Gastrocnemius medialis (tissue), 4 donors: ENCODE data around the gene KLF15. TPM values are rescaled to one million over a fixed set of nuclear protein-coding genes. Genes with fewer than 3 reads are reported as not detected.
"Not testable (repeated sequence)": the region's sequence is repeated elsewhere in the genome, so short reads cannot be mapped to it uniquely, and the experiment has no call there.

Experiments
- ATAC-seq, 2 donors: fragments of 150-250 bp; one replicate each; pipeline ENCODE4 v1.9.1; 2016
- DNase-seq, 2 donors: peaks; one replicate each; pipeline ENCODE4 v3.0.0-alpha.2; 2019
- H3K27ac ChIP-seq, 4 donors: fragments of 200-600 bp; sonication (generic); 1 replicate in 1 of 4; 2 replicates in 3 of 4; pipeline ENCODE4 v1.5.1; 2016 to 2018; ENCODE audit warnings: mild to moderate bottlenecking in 2 of 4, moderate library complexity in 1 of 4
- H3K27me3 ChIP-seq, 3 donors: fragments of 200-600 bp; sonication (generic) in 2 of 3; 1 replicate in 1 of 3; 2 replicates in 2 of 3; pipeline versions ENCODE4 v1.5.1 to v1.6.0; 2016 to 2019; ENCODE audit warnings: mild to moderate bottlenecking in 1 of 3, moderate library complexity in 1 of 3
- H3K36me3 ChIP-seq, 2 donors: fragments of 200-600 bp; sonication (generic) in 1 of 2; one replicate each; pipeline ENCODE4 v1.5.1; 2017 to 2018
- H3K4me1 ChIP-seq, 2 donors: fragments of 200-600 bp; sonication (generic) in 1 of 2; one replicate each; pipeline ENCODE4 v1.5.1; 2016 to 2017; ENCODE audit warnings: mild to moderate bottlenecking in 2 of 2
- H3K4me3 ChIP-seq, 4 donors: fragments of 200-600 bp; sonication (generic) in 3 of 4; 1 replicate in 1 of 4; 2 replicates in 3 of 4; pipeline ENCODE4 v1.5.1; 2016 to 2019; ENCODE audit warnings: mild to moderate bottlenecking in 2 of 4
- H3K9me3 ChIP-seq, 3 donors: fragments of 200-600 bp; sonication (generic) in 2 of 3; 1 replicate in 1 of 3; 2 replicates in 2 of 3; pipeline ENCODE4 v1.5.1; 2016 to 2019
- POLR2A ChIP-seq, 2 donors: fragments of 450-650 bp; IDR thresholded peaks; one replicate each; pipeline ENCODE4 v1.6.1; 2017; ENCODE audit warnings: antibody characterized with exemption in 2 of 2, mild to moderate bottlenecking in 2 of 2, moderate library complexity in 2 of 2
- in situ Hi-C, 4 donors: fragments of 200-750 bp; cut with MboI; loops; one replicate each; pipeline versions ENCODE4 v1.15.0 to v1.8.0; 2017; ENCODE audit warnings: low sequenced_read_pairs in 4 of 4
- intact Hi-C: fragments of 100-400 bp; cut with DNase I; formaldehyde crosslinking; loops from one replicate; pipeline ENCODE4 v1.15.1; 2023; ENCODE audit warnings: low total_unique reads
- total RNA-seq, 4 donors: library from RNA; depleted of rRNA; stranded (reverse); fragments of >200 nt; gene quantifications; one replicate each; pipeline versions ENCODE4 v1.1.0 to v1.2.3, GENCODE V29; 2016
- TF ChIP-seq, protein P1 (sequence below), 5 experiments: fragments of 450-650 bp in 3 of 5; fragments of 200-600 bp in 2 of 5; sonication (generic) in 2 of 5; IDR thresholded peaks in 4 of 5; conservative IDR thresholded peaks in 1 of 5; 1 replicate in 4 of 5; 2 replicates in 1 of 5; pipeline ENCODE4 v1.5.1; 2016 to 2019; ENCODE audit warnings: antibody characterized with exemption in 5 of 5, mild to moderate bottlenecking in 3 of 5, moderate library complexity in 3 of 5

KLF15 gene
- total RNA-seq, 4 donors from 2014 or later = 75.1 to 157 (median 106) TPM

GRCh38 chr3:126337980-126338651 is 19.1 kb downstream of the KLF15 start:
- peak in 1 of 2 donors; percentile 19 for DNase-seq
- no peak for TF ChIP-seq POLR2A (IDR thresholded peaks at IDR 0.05)
- TF ChIP-seq, protein P1, sequence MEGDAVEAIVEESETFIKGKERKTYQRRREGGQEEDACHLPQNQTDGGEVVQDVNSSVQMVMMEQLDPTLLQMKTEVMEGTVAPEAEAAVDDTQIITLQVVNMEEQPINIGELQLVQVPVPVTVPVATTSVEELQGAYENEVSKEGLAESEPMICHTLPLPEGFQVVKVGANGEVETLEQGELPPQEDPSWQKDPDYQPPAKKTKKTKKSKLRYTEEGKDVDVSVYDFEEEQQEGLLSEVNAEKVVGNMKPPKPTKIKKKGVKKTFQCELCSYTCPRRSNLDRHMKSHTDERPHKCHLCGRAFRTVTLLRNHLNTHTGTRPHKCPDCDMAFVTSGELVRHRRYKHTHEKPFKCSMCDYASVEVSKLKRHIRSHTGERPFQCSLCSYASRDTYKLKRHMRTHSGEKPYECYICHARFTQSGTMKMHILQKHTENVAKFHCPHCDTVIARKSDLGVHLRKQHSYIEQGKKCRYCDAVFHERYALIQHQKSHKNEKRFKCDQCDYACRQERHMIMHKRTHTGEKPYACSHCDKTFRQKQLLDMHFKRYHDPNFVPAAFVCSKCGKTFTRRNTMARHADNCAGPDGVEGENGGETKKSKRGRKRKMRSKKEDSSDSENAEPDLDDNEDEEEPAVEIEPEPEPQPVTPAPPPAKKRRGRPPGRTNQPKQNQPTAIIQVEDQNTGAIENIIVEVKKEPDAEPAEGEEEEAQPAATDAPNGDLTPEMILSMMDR (IDR thresholded peaks at IDR 0.05 in 4 of 5, conservative IDR thresholded peaks at IDR 0.05 in 1 of 5) = no peak
- peaks cover 4 to 6% of the 10 kb centered on the region in 2 donors for H3K4me1 ChIP-seq
- H3K27ac ChIP-seq = no peak overlapping the region
- no peaks in the 10 kb centered on the region for H3K36me3 ChIP-seq
- no peak overlapping the region for H3K4me3 ChIP-seq
- intact Hi-C loops = no loop called here
- H3K27me3 ChIP-seq = no peaks in the 10 kb centered on the region
- peak in 1 of 2 donors; percentile 37 for ATAC-seq
- in situ Hi-C loops = no loop called here
- H3K9me3 ChIP-seq = no peaks in the 10 kb centered on the region

DNA sequence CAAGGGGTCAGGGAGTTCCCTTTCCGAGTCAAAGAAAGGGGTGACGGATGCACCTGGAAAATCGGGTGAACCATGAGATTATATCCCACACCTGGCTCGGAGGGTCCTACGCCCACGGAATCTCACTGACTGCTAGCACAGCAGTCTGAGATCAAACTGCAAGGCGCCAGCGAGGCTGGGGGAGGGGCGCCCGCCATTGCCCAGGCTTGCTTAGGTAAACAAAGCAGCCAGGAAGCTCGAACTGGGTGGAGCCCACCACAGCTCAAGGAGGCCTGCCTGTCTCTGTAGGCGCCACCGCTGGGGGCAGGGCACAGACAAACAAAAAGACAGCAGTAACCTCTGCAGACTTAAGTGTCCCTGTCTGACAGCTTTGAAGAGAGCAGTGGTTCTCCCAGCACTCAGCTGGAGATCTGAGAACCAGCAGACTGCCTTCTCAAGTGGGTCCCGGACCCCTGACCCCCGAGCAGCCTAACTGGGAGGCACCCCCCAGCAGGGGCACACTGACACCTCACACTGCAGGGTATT is 25.3 kb downstream of the KLF15 start:
- H3K36me3 ChIP-seq, H3K4me1 ChIP-seq, intact Hi-C loops, in situ Hi-C loops, H3K27me3 ChIP-seq, H3K27ac ChIP-seq, DNase-seq, ATAC-seq, H3K4me3 ChIP-seq: not testable (repeated sequence)
- peaks cover 0 to 13% (median 0%) of the 10 kb centered on the region in 3 donors for H3K9me3 ChIP-seq

- Histone ChIP-seq H3K9me3 (peaks cover 0 to 13% (median 0%) of the 10 kb centered on the region in 3 donors), H3K4me1 (no peaks in the 10 kb centered on the region), H3K4me3 (no peak overlapping the region), H3K27me3 (no peaks in the 10 kb centered on the region), H3K36me3 (peaks cover 0 to 8% of the 10 kb centered on the region in 2 donors), H3K27ac (no peak overlapping the region)
- no peak for TF ChIP-seq POLR2A (IDR thresholded peaks at IDR 0.05)
- TF ChIP-seq, protein P1 (IDR thresholded peaks at IDR 0.05 in 4 of 5, conservative IDR thresholded peaks at IDR 0.05 in 1 of 5) = no peak
- in situ Hi-C loops (no loop called here), intact Hi-C loops (no loop called here)
- DNase-seq (peak in 1 of 2 donors; percentile 4), ATAC-seq (no peak)
Measured at GRCh38 chr3:126329927-126330725, 27.1 kb downstream of the KLF15 start.

- no peak overlapping the region for H3K4me3 ChIP-seq
- in situ Hi-C loops (no loop called here), intact Hi-C loops (no loop called here)
- H3K36me3 ChIP-seq = peaks cover 0 to 8% of the 10 kb centered on the region in 2 donors
- DNase-seq = no peak
- no peaks in the 10 kb centered on the region for H3K27me3 ChIP-seq
- TF ChIP-seq POLR2A (IDR thresholded peaks at IDR 0.05) = no peak
- TF ChIP-seq, protein P1 (IDR thresholded peaks at IDR 0.05 in 4 of 5, conservative IDR thresholded peaks at IDR 0.05 in 1 of 5) = no peak
- H3K27ac ChIP-seq = no peak overlapping the region
- H3K9me3 ChIP-seq = peaks cover 0 to 13% (median 0%) of the 10 kb centered on the region in 3 donors
- no peaks in the 10 kb centered on the region for H3K4me1 ChIP-seq
- no peak for ATAC-seq
Measured at GRCh38 chr3:126326629-126327028, 30.6 kb downstream of the KLF15 start.
